IMR-90 (cell line): ENCODE results near the gene NOXO1.

ENCODE experiments used
- BHLHE40 ChIP-seq: fragments of 150-350 bp; IDR thresholded peaks from 2 replicates; pipeline ENCODE4 v1.6.1; 2016; ENCODE audit warnings: mild to moderate bottlenecking, low read depth, low read length
- MAZ ChIP-seq: IDR thresholded peaks from 2 replicates; pipeline ENCODE4 v1.6.1; 2012; ENCODE audit warnings: low read depth, mild to moderate bottlenecking, low read length, improper control_type of control experiment, moderate library complexity, borderline replicate concordance
- POLR2A ChIP-seq: IDR thresholded peaks from 2 replicates; pipeline ENCODE4 v1.6.1; 2012; ENCODE audit warnings: mild to moderate bottlenecking, low read depth, low read length
- RAD21 ChIP-seq: IDR thresholded peaks from 2 replicates; pipeline ENCODE4 v1.6.1; 2012; ENCODE audit warnings: low read length, improper control_type of control experiment
- RCOR1 ChIP-seq: IDR thresholded peaks from 2 replicates; pipeline ENCODE4 v1.6.1; 2012; ENCODE audit warnings: mild to moderate bottlenecking, low read length, improper control_type of control experiment; ENCODE audit not compliant: insufficient replicate concordance
- RFX5 ChIP-seq: IDR thresholded peaks from 2 replicates; pipeline ENCODE4 v1.8.0; 2012; ENCODE audit warnings: low read depth, mild to moderate bottlenecking, low read length, moderate library complexity
- USF2 ChIP-seq: fragments of 150-350 bp; IDR thresholded peaks from 2 replicates; pipeline ENCODE4 v1.6.1; 2017; ENCODE audit warnings: mild to moderate bottlenecking, antibody characterized with exemption, low read length, low read depth
- TF ChIP-seq, protein P1 (sequence below): conservative IDR thresholded peaks from 2 replicates; pipeline ENCODE4 v1.5.1; 2012; ENCODE audit warnings: mild to moderate bottlenecking, low read depth, low read length, improper control_type of control experiment

DNA sequence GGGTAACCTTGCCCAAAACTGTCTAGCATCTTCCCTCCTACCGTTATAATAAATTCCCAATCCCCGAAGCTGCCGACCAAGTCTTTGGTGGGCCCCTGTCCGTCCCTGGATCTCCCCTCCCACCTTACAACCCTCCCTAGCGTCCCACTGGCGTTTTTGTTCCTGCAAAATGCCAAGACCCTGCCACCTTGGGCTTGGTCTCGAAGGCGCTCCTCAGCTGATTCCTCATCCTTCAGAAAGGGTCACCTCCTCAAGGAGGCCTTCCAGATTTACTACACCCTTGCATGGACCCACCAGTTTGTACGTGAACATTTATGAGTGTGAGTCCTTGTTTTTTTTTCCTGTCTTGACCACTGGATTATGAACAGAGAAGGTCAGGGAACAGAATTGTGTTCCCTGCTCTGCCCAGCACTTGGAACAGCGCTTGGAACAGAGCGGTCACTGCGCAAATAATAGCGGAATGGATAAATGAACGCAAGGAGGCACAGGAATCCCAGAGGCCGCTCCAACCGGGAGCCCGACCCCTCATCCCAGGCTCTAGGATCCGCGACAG is 1.8 kb upstream of the NOXO1 start:
- TF ChIP-seq BHLHE40, result no peak
- TF ChIP-seq, protein P1, sequence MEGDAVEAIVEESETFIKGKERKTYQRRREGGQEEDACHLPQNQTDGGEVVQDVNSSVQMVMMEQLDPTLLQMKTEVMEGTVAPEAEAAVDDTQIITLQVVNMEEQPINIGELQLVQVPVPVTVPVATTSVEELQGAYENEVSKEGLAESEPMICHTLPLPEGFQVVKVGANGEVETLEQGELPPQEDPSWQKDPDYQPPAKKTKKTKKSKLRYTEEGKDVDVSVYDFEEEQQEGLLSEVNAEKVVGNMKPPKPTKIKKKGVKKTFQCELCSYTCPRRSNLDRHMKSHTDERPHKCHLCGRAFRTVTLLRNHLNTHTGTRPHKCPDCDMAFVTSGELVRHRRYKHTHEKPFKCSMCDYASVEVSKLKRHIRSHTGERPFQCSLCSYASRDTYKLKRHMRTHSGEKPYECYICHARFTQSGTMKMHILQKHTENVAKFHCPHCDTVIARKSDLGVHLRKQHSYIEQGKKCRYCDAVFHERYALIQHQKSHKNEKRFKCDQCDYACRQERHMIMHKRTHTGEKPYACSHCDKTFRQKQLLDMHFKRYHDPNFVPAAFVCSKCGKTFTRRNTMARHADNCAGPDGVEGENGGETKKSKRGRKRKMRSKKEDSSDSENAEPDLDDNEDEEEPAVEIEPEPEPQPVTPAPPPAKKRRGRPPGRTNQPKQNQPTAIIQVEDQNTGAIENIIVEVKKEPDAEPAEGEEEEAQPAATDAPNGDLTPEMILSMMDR, result no peak
- TF ChIP-seq RCOR1, result no peak
- no peak for TF ChIP-seq POLR2A
- TF ChIP-seq RAD21, result no peak
- no peak for TF ChIP-seq RFX5
- TF ChIP-seq MAZ, result no peak
- no peak for TF ChIP-seq USF2
